Neural progenitor cell (in vitro differentiated cells): ENCODE data around the gene RETSAT. TPM values are rescaled to one million over a fixed set of nuclear protein-coding genes. Genes with fewer than 3 reads are reported as not detected.

ENCODE experiments used
- DNase-seq: peaks from one replicate; pipeline ENCODE4 v3.0.0-alpha.2; 2016; ENCODE audit warnings: low spot score
- H2AFZ ChIP-seq: fragments of 200-600 bp; sonication (generic); replicated peaks from 2 replicates; pipeline ENCODE4 v1.6.1; 2016; ENCODE audit warnings: antibody characterized with exemption
- H3F3A ChIP-seq: fragments of 200-600 bp; sonication (generic); 2 replicates; pipeline ENCODE4 v1.6.1; 2016; ENCODE audit warnings: antibody characterized with exemption, low read depth
- H3K27ac ChIP-seq: fragments of 200-600 bp; sonication (generic); 2 replicates; pipeline ENCODE4 v1.5.1; 2016; ENCODE audit warnings: mild to moderate bottlenecking
- H3K27me3 ChIP-seq: fragments of 200-600 bp; sonication (generic); 2 replicates; pipeline ENCODE4 v1.6.1; 2016; ENCODE audit warnings: mild to moderate bottlenecking, moderate library complexity
- H3K36me3 ChIP-seq: fragments of 200-600 bp; sonication (generic); 2 replicates; pipeline ENCODE4 v1.5.1; 2016
- H3K4me1 ChIP-seq: fragments of 200-600 bp; sonication (generic); 2 replicates; pipeline ENCODE4 v1.6.1; 2016; ENCODE audit warnings: mixed run types
- H3K4me2 ChIP-seq: fragments of 200-600 bp; sonication (generic); 2 replicates; pipeline ENCODE4 v1.6.1; 2016
- H3K4me3 ChIP-seq: fragments of 200-600 bp; sonication (generic); 2 replicates; pipeline ENCODE4 v1.5.1; 2016
- H3K79me2 ChIP-seq: fragments of 200-600 bp; sonication (generic); 2 replicates; pipeline ENCODE4 v1.6.1; 2016; ENCODE audit warnings: low read depth
- H3K9ac ChIP-seq: fragments of 200-600 bp; sonication (generic); 2 replicates; pipeline ENCODE4 v1.6.1; 2016
- H3K9me3 ChIP-seq: fragments of 200-600 bp; sonication (generic); 2 replicates; pipeline ENCODE4 v1.5.1; 2016; ENCODE audit warnings: low read depth
- H4K20me1 ChIP-seq: fragments of 200-600 bp; sonication (generic); 2 replicates; pipeline ENCODE4 v1.6.1; 2016; ENCODE audit warnings: low read depth
- H3K27ac Mint-ChIP-seq: 3 replicates; pipeline ENCODE4 v1.8.0; 2021; ENCODE audit warnings: mixed read lengths
- H3K27me3 Mint-ChIP-seq: 2 replicates; pipeline ENCODE4 v1.8.0; 2022; ENCODE audit warnings: low read depth, mild to moderate bottlenecking, inconsistent platforms, moderate library complexity, mixed read lengths; ENCODE audit not compliant: insufficient read depth
- H3K36me3 Mint-ChIP-seq: 3 replicates; pipeline ENCODE4 v1.8.0; 2021; ENCODE audit warnings: mixed read lengths
- H3K4me1 Mint-ChIP-seq: 3 replicates; pipeline ENCODE4 v1.8.0; 2021; ENCODE audit warnings: mixed read lengths
- H3K4me3 Mint-ChIP-seq: 3 replicates; pipeline ENCODE4 v1.8.0; 2021; ENCODE audit warnings: mild to moderate bottlenecking, moderate library complexity, mixed read lengths
- H3K9me3 Mint-ChIP-seq: 3 replicates; pipeline ENCODE4 v1.8.0; 2020; ENCODE audit warnings: mixed read lengths
- CTCF ChIP-seq: fragments of 200-600 bp; sonication (generic); IDR thresholded peaks from 2 replicates; pipeline ENCODE4 v1.5.1; 2017; ENCODE audit warnings: antibody characterized with exemption, mild to moderate bottlenecking
- EZH2 ChIP-seq: fragments of 200-600 bp; sonication (generic); IDR thresholded peaks from 2 replicates; pipeline ENCODE4 v1.6.1; 2017; ENCODE audit warnings: antibody characterized with exemption, mild to moderate bottlenecking, moderate library complexity
- EZH2phosphoT487 ChIP-seq: fragments of 200-600 bp; sonication (generic); IDR thresholded peaks from 2 replicates; pipeline ENCODE4 v1.6.1; 2017; ENCODE audit warnings: antibody characterized with exemption
- total RNA-seq: library from RNA; depleted of rRNA; stranded (reverse); fragments of >200 nt; gene quantifications from 2 replicates; pipeline ENCODE4 v1.2.3, GENCODE V29; 2015; ENCODE audit warnings: low replicate concordance

The RETSAT gene
- total RNA-seq, 1 donor from 2014 or later: 13.3 TPM

- no peaks in the 10 kb centered on the region for H3K9me3 ChIP-seq
- H3K9me3 Mint-ChIP-seq: no peaks in the 10 kb centered on the region
- no peaks in the 10 kb centered on the region for H3K27me3 ChIP-seq
- no peaks in the 10 kb centered on the region for H3K36me3 Mint-ChIP-seq
- no peak overlapping the region for H3K4me2 ChIP-seq
- no peak for DNase-seq
- H3K79me2 ChIP-seq: no peaks in the 10 kb centered on the region
- no peaks in the 10 kb centered on the region for H3F3A ChIP-seq
- no peak overlapping the region for H3K27ac ChIP-seq
- H4K20me1 ChIP-seq: no peaks in the 10 kb centered on the region
- H3K4me3 ChIP-seq: no peak overlapping the region
- H3K36me3 ChIP-seq: no peaks in the 10 kb centered on the region
- no peak overlapping the region for H3K27ac Mint-ChIP-seq
- no peak overlapping the region for H2AFZ ChIP-seq
- H3K4me3 Mint-ChIP-seq: no peak overlapping the region
- H3K4me1 ChIP-seq: no peaks in the 10 kb centered on the region
- no peak overlapping the region for H3K9ac ChIP-seq
- TF ChIP-seq EZH2: no peak
- no peak for TF ChIP-seq CTCF
- no peak for TF ChIP-seq EZH2phosphoT487
- no peaks in the 10 kb centered on the region for H3K4me1 Mint-ChIP-seq
- peaks cover 6% of the 10 kb centered on the region for H3K27me3 Mint-ChIP-seq
These were observed 41.7 kb upstream of the RETSAT start for GRCh38 chr2:85395912-85396475.

GRCh38 chr2:85394976-85395375, 40.6 kb upstream of the RETSAT start:
- no peak overlapping the region for H3K9ac ChIP-seq
- H3K27ac Mint-ChIP-seq: no peak overlapping the region
- H3K4me3 ChIP-seq: no peak overlapping the region
- H3K9me3 ChIP-seq: no peaks in the 10 kb centered on the region
- no peak overlapping the region for H3K4me2 ChIP-seq
- H3K36me3 ChIP-seq: no peaks in the 10 kb centered on the region
- H3K4me1 Mint-ChIP-seq: no peaks in the 10 kb centered on the region
- H3F3A ChIP-seq: no peaks in the 10 kb centered on the region
- DNase-seq: no peak
- no peaks in the 10 kb centered on the region for H3K79me2 ChIP-seq
- TF ChIP-seq EZH2phosphoT487: no peak
- no peak for TF ChIP-seq CTCF
- no peak for TF ChIP-seq EZH2
- no peaks in the 10 kb centered on the region for H3K9me3 Mint-ChIP-seq
- no peak overlapping the region for H3K27ac ChIP-seq
- no peaks in the 10 kb centered on the region for H4K20me1 ChIP-seq
- H3K27me3 ChIP-seq: no peaks in the 10 kb centered on the region
- H3K4me1 ChIP-seq: no peaks in the 10 kb centered on the region
- peaks cover 6% of the 10 kb centered on the region for H3K27me3 Mint-ChIP-seq
- no peak overlapping the region for H2AFZ ChIP-seq
- no peak overlapping the region for H3K4me3 Mint-ChIP-seq
- H3K36me3 Mint-ChIP-seq: peaks cover 2% of the 10 kb centered on the region

GRCh38 chr2:85394261-85394681, 39.9 kb upstream of the RETSAT start:
- no peak overlapping the region for H3K9ac ChIP-seq
- H2AFZ ChIP-seq: no peak overlapping the region
- no peak overlapping the region for H3K27ac Mint-ChIP-seq
- H3K4me2 ChIP-seq: no peak overlapping the region
- H3K9me3 ChIP-seq: no peaks in the 10 kb centered on the region
- peaks cover under 1% of the 10 kb centered on the region for H3F3A ChIP-seq
- no peak overlapping the region for H3K27ac ChIP-seq
- no peaks in the 10 kb centered on the region for H4K20me1 ChIP-seq
- no peaks in the 10 kb centered on the region for H3K36me3 ChIP-seq
- H3K36me3 Mint-ChIP-seq: peaks cover 3% of the 10 kb centered on the region
- DNase-seq: no peak
- TF ChIP-seq CTCF: no peak
- TF ChIP-seq EZH2phosphoT487: no peak
- TF ChIP-seq EZH2: no peak
- peaks cover 3% of the 10 kb centered on the region for H3K4me1 Mint-ChIP-seq
- H3K4me3 Mint-ChIP-seq: no peak overlapping the region
- no peaks in the 10 kb centered on the region for H3K79me2 ChIP-seq
- no peaks in the 10 kb centered on the region for H3K9me3 Mint-ChIP-seq
- no peak overlapping the region for H3K4me3 ChIP-seq
- H3K27me3 ChIP-seq: no peaks in the 10 kb centered on the region
- peaks cover 7% of the 10 kb centered on the region for H3K27me3 Mint-ChIP-seq
- H3K4me1 ChIP-seq: peaks cover under 1% of the 10 kb centered on the region
